Raji (cell line): ENCODE measurements around the gene HES3.

Experiments
- POLR2A ChIP-seq: IDR thresholded peaks from 2 replicates; pipeline ENCODE4 v1.6.1; 2011; ENCODE audit warnings: low read depth, low read length, control low read depth; ENCODE audit not compliant: insufficient read depth

HES3 gene

DNA sequence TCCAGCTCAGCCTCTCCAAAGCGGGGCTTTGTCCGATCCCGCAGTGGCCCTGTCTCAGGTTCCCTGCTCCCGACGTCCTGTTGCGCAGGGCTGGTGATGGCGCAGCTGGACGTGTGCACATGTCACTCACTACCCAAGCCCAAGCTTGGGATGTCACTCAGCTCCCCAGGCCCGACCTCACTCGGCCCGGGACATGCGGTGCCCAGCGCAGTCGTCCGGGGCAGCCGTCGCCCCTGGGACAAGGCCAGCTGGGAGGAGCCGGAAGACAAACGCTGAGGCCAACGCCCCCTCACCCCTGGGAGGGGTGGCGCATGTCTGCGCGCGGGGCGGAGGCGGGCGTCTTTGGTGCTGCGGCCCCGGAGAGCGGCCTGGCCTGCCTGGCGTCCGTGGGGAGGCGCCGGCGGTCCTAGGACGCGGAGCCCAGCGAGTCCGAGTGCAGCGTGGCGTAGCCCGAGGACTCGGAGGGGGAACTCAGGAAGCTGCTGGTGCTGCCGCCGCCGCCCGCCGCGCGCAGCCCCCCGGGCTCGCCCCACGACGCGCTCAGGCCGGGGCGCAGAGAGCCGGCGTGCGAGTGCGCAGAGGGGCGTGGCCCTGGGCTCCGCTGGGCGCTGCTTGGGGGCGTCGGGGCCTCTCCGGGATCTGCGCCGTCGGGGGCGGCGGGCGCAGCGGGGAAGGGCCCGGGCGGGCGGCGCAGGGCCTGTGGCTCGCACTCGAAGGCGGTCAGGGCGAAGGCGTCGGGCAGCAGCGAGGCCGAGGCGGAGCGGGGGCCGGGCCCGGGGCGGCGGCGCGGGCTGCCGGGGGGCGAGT, 5.2 kb downstream of the HES3 start:
- TF ChIP-seq POLR2A: no peak

DNA sequence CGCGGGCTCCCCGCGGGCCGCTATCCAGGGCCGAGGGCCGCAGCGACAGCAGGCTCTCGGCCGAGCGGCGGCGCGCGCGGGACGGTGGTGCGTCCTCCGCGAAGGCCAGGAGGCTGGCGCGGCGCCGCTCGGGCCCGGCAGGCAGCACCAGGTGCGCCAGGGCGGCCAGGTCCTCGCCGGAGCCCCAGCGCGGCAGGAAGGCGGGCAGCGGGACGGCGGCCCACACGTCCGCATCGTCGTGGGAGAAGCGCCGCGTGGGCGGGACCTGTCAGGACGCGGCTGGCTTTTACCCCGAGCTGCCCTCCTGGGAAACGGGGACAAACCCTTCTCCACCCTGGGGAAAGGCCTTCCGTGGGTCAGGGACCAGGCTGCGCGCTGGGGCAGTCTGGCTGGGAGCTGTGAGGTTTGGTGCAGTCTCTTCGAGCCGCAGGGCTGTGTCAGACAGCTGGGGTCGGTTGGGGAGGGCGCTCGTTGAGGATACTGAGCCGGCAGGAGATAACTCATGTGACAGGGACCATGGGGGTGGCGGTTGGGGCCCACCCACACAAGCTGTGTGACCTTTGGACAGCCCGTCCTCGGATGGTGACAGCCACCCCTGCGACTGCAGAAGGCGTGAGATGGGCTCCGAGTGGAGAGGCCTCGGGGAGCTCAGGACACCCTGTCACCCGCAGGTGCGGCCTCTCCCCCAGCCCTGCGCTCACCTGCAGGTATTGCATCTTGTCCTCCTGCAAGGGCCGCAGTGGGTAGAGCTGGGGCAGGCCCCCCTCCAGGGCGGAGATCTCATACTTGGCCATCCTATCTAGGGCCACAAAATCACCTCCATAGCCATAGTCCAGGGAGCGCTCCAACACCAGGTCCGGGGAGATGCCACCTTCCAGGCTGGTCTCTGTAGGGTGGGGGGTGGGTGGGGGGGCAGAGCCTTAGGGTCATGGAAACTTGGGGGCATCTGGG, 6.0 kb downstream of the HES3 start:
- TF ChIP-seq POLR2A: no peak

DNA sequence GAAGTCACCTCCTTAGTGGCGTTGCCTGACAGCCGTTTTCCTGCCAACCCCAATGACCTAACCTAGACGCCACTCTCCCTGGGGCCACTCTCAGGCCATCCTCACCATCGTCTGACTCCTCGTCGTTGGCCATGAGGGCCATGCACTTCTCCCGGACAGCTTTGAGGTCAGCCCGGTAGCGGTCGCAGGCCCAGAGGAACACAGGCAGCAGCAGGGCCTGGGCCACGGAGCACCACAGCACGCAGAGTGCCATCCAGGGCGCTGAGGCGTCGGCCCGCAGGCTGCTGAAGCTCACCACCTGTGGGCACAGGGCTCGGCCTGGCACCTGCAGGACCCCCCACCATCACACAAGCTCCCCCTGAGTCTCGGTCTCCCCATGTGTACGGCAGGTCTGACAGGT, 7.3 kb downstream of the HES3 start:
- TF ChIP-seq POLR2A: no peak

DNA sequence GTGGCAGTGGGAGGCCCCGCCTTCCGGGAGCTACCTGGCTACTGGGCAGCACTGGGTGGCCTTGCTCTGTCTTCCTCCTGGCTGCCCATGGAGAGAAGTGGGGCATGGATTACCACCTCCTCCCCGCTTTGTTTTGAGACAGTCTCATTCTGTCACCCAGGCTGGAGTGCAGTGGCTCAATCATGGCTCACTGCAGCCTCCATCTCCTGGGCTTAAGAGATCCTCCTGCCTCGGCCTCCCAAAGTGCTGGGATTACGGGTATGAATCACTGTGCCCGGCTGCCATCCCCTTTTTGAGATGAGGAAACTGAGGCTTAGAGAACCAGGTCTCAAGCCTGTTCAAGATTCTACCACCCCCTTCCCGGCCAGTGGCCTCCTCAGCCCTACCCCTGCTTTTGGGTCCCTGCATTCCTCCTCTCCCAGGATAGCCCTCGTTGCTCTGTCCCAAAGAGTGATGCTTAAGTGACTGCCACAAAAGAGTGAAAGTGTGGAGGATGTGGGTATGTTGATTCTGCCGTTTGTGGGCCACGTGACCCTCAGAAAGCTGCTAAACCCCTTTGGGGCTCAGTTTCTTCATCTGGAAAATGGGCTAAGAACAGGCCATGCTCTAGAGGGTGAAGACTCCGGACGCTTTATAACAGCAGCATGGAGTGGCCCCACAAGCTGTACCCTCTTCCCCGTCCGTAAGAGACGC, 7.8 kb downstream of the HES3 start:
- no peak for TF ChIP-seq POLR2A

DNA sequence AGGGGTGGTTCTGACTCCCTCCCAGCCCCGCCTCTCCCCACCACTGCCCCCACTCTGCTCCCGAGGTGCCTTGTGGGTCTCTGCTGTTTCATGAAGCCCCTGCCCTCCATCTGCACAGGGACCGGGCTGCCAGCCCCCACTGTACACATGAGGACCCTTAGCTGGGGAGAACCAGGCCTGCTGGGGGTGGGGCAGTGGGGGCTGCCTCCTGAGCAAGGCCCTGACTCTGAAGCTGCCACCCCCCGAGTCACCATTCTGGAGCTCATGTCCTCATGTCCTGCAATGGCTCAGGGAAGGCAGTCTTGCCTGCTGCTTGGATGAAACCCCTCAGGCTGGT, 8.4 kb downstream of the HES3 start:
- TF ChIP-seq POLR2A: no peak

DNA sequence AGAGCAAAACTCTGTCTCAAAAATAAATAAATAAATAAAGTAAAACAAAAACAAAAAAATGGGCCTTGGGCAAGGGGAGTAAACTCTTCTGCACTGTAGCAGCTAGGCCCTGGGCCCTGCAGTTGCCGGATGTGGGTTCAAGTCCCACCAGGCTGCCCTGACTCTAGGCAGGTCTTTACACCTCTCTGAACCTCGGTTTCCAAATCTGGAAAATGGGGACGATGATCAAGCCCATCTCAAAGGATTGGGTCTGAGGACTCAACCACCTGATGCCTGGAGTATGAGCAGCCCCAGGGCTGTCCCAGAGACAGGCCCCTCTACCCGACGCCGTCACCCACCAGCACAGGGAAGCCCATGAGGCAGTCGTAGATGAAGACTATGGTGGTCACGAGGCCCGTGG, 9.4 kb downstream of the HES3 start:
- no peak for TF ChIP-seq POLR2A

DNA sequence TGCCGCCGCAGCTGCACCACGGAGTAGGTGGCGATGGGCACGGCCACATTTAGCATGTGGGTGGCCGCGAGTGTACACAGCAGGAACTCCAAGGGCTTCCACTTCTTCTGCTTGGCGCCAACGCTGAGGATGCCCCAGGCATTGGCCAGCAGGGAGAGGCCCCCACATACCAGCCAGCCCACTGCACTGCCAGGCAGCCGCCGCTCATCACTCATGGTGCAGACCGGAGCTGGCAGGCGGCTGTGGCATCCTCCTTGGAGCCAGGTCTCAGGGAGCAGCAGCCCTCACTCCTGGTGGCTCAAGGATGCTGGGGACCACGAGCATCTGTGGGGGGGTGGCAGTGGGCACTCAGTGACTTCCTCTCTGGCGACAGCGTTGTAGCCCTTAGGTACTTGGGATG, 10.7 kb downstream of the HES3 start:
- TF ChIP-seq POLR2A: no peak

DNA sequence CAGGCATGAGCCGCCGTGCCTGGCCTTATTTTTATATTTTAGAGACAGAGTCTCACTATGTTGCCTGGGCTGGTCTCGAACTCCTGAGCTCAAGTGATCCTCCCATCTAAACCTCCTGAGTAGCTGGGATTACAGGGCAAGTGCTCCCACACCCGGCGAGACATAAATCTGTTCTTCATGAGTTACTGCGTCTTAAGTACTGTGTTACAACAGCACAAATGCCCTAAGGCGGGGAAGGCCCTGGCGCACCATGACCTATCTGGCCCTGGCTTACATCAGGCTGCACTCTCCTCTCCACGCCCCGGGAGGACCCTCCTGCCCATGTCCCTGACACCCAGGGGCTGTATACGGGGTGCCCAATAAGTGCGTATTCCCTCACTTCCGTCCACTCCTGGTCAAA, 12.7 kb downstream of the HES3 start:
- TF ChIP-seq POLR2A: no peak

DNA sequence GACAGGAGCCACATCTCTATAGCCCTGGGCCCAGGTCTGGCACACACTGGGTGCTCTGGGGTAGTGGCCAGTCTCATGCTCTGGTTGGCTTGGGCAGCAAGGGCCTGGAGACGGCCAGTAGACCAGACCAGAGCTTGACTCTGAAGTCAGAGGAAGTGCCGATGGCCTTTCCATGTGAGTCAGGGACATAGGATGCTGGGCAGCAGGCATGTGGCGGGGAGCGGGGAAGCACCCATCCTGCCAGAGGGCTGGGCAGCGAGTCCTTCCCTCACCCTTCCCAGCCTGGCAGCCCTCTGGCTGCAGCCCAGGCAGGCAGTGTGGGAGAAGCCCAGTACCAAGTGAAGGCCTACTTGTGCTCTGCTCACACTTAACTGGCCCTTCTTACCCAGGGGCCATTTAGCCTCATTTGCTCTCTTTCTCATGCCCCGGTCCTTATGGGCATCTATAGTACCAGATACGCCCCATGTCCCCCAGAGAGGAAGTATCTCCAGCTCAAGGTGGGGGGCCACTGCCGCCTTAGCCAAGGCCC, 13.6 kb downstream of the HES3 start:
- no peak for TF ChIP-seq POLR2A

DNA sequence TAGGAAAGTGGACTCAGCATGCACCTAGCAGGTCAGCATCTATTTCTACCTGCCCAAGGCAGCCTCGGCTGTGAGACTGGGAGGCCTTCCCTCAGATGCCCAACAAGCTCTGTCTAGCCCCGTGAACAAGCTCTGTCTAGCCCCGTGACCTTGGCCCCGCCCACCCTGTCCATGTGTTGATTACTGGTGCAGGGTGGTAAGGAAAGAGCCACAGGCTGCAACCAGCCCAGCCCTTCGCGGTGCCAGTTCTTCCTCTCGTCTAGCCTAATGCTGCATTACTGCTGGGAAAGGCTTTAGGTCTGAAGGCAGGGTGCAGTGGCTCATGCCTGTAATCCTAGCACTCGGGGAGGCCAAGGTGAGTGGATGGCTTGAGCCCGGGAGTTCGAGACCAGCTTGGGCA, 14.7 kb downstream of the HES3 start:
- TF ChIP-seq POLR2A: no peak

DNA sequence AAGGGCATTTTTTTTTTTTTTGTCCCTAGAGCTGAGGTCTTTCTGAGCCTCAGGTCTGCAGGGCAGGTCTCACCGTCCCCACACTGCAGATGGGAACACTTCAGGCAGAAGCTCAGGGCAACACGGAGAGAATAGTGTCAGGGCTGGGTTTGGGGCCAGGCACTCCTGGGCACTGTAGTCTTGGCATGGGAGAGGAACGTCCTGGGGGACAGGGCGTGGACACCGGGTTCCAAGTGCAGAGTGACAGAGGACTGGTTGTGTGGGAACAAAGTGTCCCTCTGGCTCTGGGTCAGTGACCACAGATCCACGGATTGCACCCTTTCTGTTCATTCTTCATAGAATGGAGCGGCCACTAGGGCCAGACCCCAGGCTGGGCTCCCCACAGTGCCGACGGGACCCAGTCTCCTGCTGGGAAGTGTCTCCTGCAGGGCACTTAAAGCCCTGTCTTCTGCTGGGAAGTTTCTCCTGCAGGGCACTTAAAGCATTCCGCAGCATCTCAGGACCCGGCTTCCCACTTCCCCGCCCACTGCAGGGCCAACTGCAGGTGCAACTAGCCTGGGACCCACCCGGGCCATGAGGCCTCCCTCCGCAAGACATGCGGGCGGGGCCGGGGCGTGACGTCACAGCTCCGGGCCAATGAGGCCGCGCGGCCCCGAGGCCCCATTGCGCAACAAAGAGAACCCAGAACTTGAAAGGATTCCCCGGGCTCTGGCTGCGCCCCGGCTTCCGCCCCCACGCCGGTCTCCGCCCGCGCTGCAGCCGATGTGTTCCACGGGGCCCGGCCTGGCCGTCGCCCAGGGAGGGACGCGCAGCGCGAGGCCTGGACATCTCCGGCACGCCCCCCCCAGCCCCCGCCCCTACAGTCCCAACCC, 15.7 kb downstream of the HES3 start:
- no peak for TF ChIP-seq POLR2A

DNA sequence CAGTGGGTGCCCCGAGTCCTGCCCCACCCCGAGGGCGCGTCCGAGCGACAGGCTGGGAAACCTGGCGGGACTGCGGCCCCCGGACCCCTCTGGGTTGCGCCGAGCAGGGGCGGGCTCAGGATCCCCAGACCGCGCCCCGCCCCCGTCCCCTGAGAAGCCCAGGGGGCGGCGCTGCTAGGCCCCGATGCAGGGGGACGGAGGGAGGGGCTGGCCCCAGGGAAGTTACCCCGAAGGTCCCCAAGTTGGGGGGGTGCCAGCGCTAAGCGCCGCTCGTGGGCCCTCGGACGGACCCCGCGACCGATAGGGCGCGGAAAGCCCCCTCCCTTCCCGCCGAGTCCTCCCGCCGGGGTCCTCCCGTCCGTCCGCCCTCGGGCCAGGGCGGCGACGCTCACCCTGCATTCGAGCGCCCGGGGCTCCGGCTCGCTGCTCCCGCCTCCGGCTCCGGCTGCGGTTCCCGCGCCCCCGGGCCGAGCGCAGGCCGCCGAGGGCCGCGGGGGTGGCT, 16.5 kb downstream of the HES3 start:
- TF ChIP-seq POLR2A: no peak

DNA sequence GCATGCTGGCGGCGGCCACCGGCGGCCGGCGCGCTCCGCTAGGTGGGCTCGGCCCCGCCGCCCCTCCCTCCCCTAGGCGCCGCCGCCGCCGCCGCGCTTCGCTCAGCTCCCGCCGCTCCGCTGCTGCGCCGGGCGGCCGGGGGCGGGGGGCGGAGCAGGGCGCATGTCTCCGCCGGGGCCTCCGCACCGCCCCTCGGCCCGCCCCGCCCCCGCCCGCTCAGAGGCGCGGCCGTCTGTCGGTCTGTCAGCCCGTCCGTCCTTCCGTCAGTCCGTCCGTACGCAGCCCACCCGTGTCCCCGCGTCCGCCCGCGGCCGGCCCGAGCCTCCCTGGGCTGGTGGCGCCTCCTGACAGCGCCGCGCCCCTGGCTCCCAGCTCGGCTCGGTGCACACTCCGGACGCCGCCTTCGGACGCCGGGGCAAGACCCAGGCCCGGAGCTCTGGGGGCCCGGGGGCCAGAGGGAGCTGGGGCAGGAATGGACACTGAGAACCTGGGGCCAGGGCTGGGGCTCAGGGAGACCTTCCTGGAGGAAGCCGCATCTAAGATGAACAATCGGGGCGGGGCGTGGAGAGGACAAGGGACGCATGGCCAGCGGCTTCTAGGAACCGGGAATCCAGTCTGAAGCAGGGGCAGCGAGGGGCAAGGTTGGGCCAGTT, 17.1 kb downstream of the HES3 start, which contains the start of gene GPR153:
Gene GPR153 (minus strand): TSS at position 138 of the 654 bp plus-strand sequence. CDS start 6,193 bp downstream, outside the sequence.
- no peak for TF ChIP-seq POLR2A

DNA sequence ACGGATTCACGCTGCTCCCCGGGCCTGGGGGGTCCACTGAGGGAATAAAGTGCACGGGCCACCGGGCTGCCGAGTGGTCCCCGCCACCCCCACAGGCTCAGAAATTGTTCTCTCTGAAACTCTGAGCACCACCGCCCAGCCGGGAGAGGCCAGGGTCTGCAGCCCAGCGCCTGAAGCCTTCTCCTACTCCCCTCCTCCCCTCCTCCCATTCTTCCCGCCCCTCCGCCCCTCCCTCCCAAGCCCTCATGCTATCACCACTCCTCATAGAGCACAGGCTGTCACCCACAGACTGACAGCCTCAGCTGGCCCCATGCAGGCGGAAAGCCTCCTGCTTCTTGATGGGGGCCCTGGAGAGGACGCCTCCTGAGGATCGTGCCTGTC, 17.6 kb downstream of the HES3 start:
- TF ChIP-seq POLR2A: no peak
